ENCODE data around the gene ARL13B.

GRCh38 chr3:94065819-94066480, 86.0 kb downstream of the ARL13B start:
- TF ChIP-seq, protein P1, sequence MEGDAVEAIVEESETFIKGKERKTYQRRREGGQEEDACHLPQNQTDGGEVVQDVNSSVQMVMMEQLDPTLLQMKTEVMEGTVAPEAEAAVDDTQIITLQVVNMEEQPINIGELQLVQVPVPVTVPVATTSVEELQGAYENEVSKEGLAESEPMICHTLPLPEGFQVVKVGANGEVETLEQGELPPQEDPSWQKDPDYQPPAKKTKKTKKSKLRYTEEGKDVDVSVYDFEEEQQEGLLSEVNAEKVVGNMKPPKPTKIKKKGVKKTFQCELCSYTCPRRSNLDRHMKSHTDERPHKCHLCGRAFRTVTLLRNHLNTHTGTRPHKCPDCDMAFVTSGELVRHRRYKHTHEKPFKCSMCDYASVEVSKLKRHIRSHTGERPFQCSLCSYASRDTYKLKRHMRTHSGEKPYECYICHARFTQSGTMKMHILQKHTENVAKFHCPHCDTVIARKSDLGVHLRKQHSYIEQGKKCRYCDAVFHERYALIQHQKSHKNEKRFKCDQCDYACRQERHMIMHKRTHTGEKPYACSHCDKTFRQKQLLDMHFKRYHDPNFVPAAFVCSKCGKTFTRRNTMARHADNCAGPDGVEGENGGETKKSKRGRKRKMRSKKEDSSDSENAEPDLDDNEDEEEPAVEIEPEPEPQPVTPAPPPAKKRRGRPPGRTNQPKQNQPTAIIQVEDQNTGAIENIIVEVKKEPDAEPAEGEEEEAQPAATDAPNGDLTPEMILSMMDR (IDR thresholded peaks at IDR 0.05): no peak
- TF ChIP-seq POLR2AphosphoS5 (IDR thresholded peaks at IDR 0.05; ENCODE audit: insufficient read depth in 1 of 2, low read depth in 1 of 2) (no peak), POLR2A (IDR thresholded peaks at IDR 0.05) (no peak)

Measured in vagina (tissue), 2 donors.